HUES64 (cell line): Measurements from ENCODE around the gene HTR6.
A peak's percentile ranks its signal among the peaks of the same experiment; 100 is the strongest.

Experiments
- H3K27ac ChIP-seq: 2 replicates; pipeline ENCODE4 v1.7.0; 2013; ENCODE audit warnings: low read depth, low read length, inconsistent platforms
- H3K27me3 ChIP-seq: 2 replicates; pipeline ENCODE4 v1.6.1; 2013; ENCODE audit warnings: mild to moderate bottlenecking, low read length; ENCODE audit not compliant: insufficient read depth
- H3K36me3 ChIP-seq: 2 replicates; pipeline ENCODE4 v1.6.1; 2013; ENCODE audit warnings: mild to moderate bottlenecking, low read length; ENCODE audit not compliant: insufficient read depth
- H3K4me1 ChIP-seq: 2 replicates; pipeline ENCODE4 v1.6.1; 2013; ENCODE audit warnings: mild to moderate bottlenecking, low read length, moderate library complexity; ENCODE audit not compliant: insufficient read depth
- H3K4me3 ChIP-seq: 2 replicates; pipeline ENCODE4 v1.5.1; 2013; ENCODE audit warnings: mild to moderate bottlenecking, low read length, moderate library complexity
- H3K9ac ChIP-seq: 2 replicates; pipeline ENCODE4 v1.6.1; 2013; ENCODE audit warnings: mild to moderate bottlenecking, low read depth, low read length
- H3K9me3 ChIP-seq: 2 replicates; pipeline ENCODE4 v1.6.1; 2013; ENCODE audit warnings: low read depth, low read length; ENCODE audit not compliant: insufficient read depth
- WGBS: fragments of 150-250, 120-280 bp; methylation state at CpG from one replicate; pipeline ENCODE4 v1.1.7; 2013; ENCODE audit warnings: missing lambda C conversion rate; 5-methylcytosine and 5-hydroxymethylcytosine counted together

Gene HTR6

GRCh38 chr1:19656780-19657466 is 7.8 kb upstream of the HTR6 start:
- Histone ChIP-seq H3K27me3 (0 out of 2 replicates have a peak, but pooled peaks cover 1% of the 10 kb centered on the region), H3K9me3 (no peaks in the 10 kb centered on the region)

GRCh38 chr1:19657511-19657910 is 7.2 kb upstream of the HTR6 start:
- no peak overlapping the region for H3K27ac ChIP-seq
- H3K9ac ChIP-seq: no peak overlapping the region
- no peaks in the 10 kb centered on the region for H3K9me3 ChIP-seq
- peaks cover 5% of the 10 kb centered on the region; the same call in 1 of the 2 replicates for H3K27me3 ChIP-seq
- H3K4me3 ChIP-seq: no peak overlapping the region
- WGBS: 87% methylated on average over 9 of the region's 10 CpGs
- H3K4me1 ChIP-seq: no peaks in the 10 kb centered on the region; the same call in 1 of the 2 replicates
- H3K36me3 ChIP-seq: no peaks in the 10 kb centered on the region

More at GRCh38 chr1:19656780-19657466, 7.8 kb upstream of the HTR6 start:
- Histone ChIP-seq H3K9ac (no peak overlapping the region), H3K36me3 (no peaks in the 10 kb centered on the region), H3K4me3 (no peak overlapping the region), H3K4me1 (no peaks in the 10 kb centered on the region; the same call in 1 of the 2 replicates), H3K27ac (no peak overlapping the region)
- 82% methylated on average over 13 of the region's 15 CpGs for WGBS

- Histone ChIP-seq H3K4me3 (no peak overlapping the region), H3K27me3 (peaks cover 10% of the 10 kb centered on the region), H3K9ac (no peak overlapping the region), H3K9me3 (no peaks in the 10 kb centered on the region), H3K36me3 (no peaks in the 10 kb centered on the region), H3K27ac (no peak overlapping the region), H3K4me1 (no peaks in the 10 kb centered on the region; the same call in 1 of the 2 replicates)
- 96% methylated on average over 13 of the region's 13 CpGs for WGBS
Observed at GRCh38 chr1:19658186-19658585, 6.5 kb upstream of the HTR6 start.

- peaks cover 44% of the 10 kb centered on the region for H3K27me3 ChIP-seq
- H3K4me3 ChIP-seq: no peak overlapping the region
- no peaks in the 10 kb centered on the region for H3K36me3 ChIP-seq
- H3K4me1 ChIP-seq: no peaks in the 10 kb centered on the region
- H3K9ac ChIP-seq: no peak overlapping the region
- H3K27ac ChIP-seq: no peak overlapping the region
- WGBS: 32% methylated on average over 7 of the region's 9 CpGs
- H3K9me3 ChIP-seq: no peaks in the 10 kb centered on the region
Observed at GRCh38 chr1:19661721-19662228, 2.9 kb upstream of the HTR6 start.

GRCh38 chr1:19662313-19662712 is 2.4 kb upstream of the HTR6 start:
- peaks cover 49% of the 10 kb centered on the region for H3K27me3 ChIP-seq
- H3K27ac ChIP-seq: no peak overlapping the region
- no peak overlapping the region for H3K4me3 ChIP-seq
- WGBS: 83% methylated on average over 3 of the region's 3 CpGs
- H3K4me1 ChIP-seq: no peaks in the 10 kb centered on the region
- no peak overlapping the region for H3K9ac ChIP-seq
- no peaks in the 10 kb centered on the region for H3K36me3 ChIP-seq
- H3K9me3 ChIP-seq: no peaks in the 10 kb centered on the region

GRCh38 chr1:19665186-19665495 is 466 bp downstream of the HTR6 start:
- no peaks in the 10 kb centered on the region for H3K4me1 ChIP-seq
- peak overlapping the region; percentile 52 for H3K4me3 ChIP-seq
- H3K27ac ChIP-seq: no peak overlapping the region
- no peak overlapping the region; the same call in 1 of the 2 replicates for H3K9ac ChIP-seq
- no peaks in the 10 kb centered on the region for H3K9me3 ChIP-seq
- WGBS: 2% methylated on average over 23 of the region's 23 CpGs
- H3K36me3 ChIP-seq: no peaks in the 10 kb centered on the region
- H3K27me3 ChIP-seq: peaks cover 65% of the 10 kb centered on the region

GRCh38 chr1:19665496-19666465 is 1.1 kb downstream of the HTR6 start:
- H3K9ac ChIP-seq: no peak overlapping the region
- 25% methylated on average over 84 of the region's 84 CpGs for WGBS
- peaks cover 65% of the 10 kb centered on the region for H3K27me3 ChIP-seq
- no peak overlapping the region for H3K27ac ChIP-seq
- no peaks in the 10 kb centered on the region for H3K4me1 ChIP-seq
- no peaks in the 10 kb centered on the region for H3K36me3 ChIP-seq
- H3K4me3 ChIP-seq: peak overlapping the region; percentile 52
- H3K9me3 ChIP-seq: no peaks in the 10 kb centered on the region

- H3K4me3 ChIP-seq: no peak overlapping the region
- no peaks in the 10 kb centered on the region for H3K4me1 ChIP-seq
- no peak overlapping the region for H3K27ac ChIP-seq
- H3K9ac ChIP-seq: no peak overlapping the region
- WGBS: 77% methylated on average over 8 of the region's 8 CpGs
- no peaks in the 10 kb centered on the region for H3K9me3 ChIP-seq
- H3K36me3 ChIP-seq: no peaks in the 10 kb centered on the region
- H3K27me3 ChIP-seq: peaks cover 50% of the 10 kb centered on the region
Observed at GRCh38 chr1:19668888-19669287, 4.2 kb downstream of the HTR6 start.

- WGBS: 91% methylated on average over 3 of the region's 4 CpGs
- Histone ChIP-seq H3K9ac (no peak overlapping the region), H3K4me1 (no peaks in the 10 kb centered on the region), H3K4me3 (no peak overlapping the region), H3K27ac (no peak overlapping the region), H3K27me3 (peaks cover 31% of the 10 kb centered on the region), H3K9me3 (no peaks in the 10 kb centered on the region), H3K36me3 (no peaks in the 10 kb centered on the region)
Observed at GRCh38 chr1:19670787-19671186, 6.1 kb downstream of the HTR6 start.

GRCh38 chr1:19672237-19672636 is 7.6 kb downstream of the HTR6 start:
- Histone ChIP-seq H3K27me3 (peaks cover 17% of the 10 kb centered on the region), H3K36me3 (no peaks in the 10 kb centered on the region), H3K9me3 (no peaks in the 10 kb centered on the region), H3K9ac (no peak overlapping the region), H3K27ac (no peak overlapping the region), H3K4me3 (no peak overlapping the region), H3K4me1 (no peaks in the 10 kb centered on the region)
- 63% methylated on average over 6 of the region's 6 CpGs for WGBS

- Histone ChIP-seq H3K36me3 (no peaks in the 10 kb centered on the region), H3K4me1 (no peaks in the 10 kb centered on the region), H3K4me3 (no peak overlapping the region), H3K27ac (no peak overlapping the region), H3K9ac (no peak overlapping the region), H3K9me3 (no peaks in the 10 kb centered on the region), H3K27me3 (peaks cover 2% of the 10 kb centered on the region; the same call in 1 of the 2 replicates)
- 56% methylated on average over 5 of the region's 5 CpGs for WGBS
Observed at GRCh38 chr1:19675797-19676196, 11.1 kb downstream of the HTR6 start.
